GM13977 (cell line): ENCODE data around the gene LSM11.

Experiments used
- DNase-seq: peaks from one replicate; pipeline ENCODE4 v3.0.0; 2012; ENCODE audit warnings: low spot score
- CTCF ChIP-seq: IDR thresholded peaks from 2 replicates; pipeline ENCODE4 v1.5.1; 2012; ENCODE audit warnings: mild to moderate bottlenecking, control low read depth; ENCODE audit not compliant: insufficient read depth; ENCODE audit errors: extremely low read depth, missing control alignments
- in situ Hi-C: fragments of 300-500 bp; cut with MboI; formaldehyde crosslinking; loops from one replicate; pipeline ENCODE4 v1.12.0; 2022; ENCODE audit warnings: low sequenced_read_pairs, low pct_unique_long_range_greater_than_20kb, mixed read lengths, inconsistent platforms; ENCODE audit not compliant: unreplicated experiment

The LSM11 gene

GRCh38 chr5:157800137-157800536 is 56.6 kb downstream of the LSM11 start:
- no peak for DNase-seq
- TF ChIP-seq CTCF, result no peak
- in situ Hi-C loops, result loop anchor here (25.0 kb wide), 1 partner anchor 137 kb away; no protein-coding TSS in a partner anchor

- TF ChIP-seq CTCF, result no peak
- no peak for DNase-seq
- in situ Hi-C loops, result loop anchor here (25.0 kb wide), 1 partner anchor 135 kb away; no protein-coding TSS in a partner anchor
Measured at GRCh38 chr5:157802736-157803135, 59.2 kb downstream of the LSM11 start.

- DNase-seq, result no peak
- in situ Hi-C loops, result loop anchor here (25.0 kb wide), 1 partner anchor 129 kb away; no protein-coding TSS in a partner anchor
- TF ChIP-seq CTCF, result no peak
Measured at GRCh38 chr5:157808043-157808442, 64.5 kb downstream of the LSM11 start.
